ENCODE results near the gene CHCHD10.

The CHCHD10 gene

GRCh38 chr22:23787600-23787896 is 19.8 kb upstream of the CHCHD10 start:
- no peak for FAIRE-seq

- FAIRE-seq, result no peak
These were observed 19.2 kb upstream of the CHCHD10 start, which contains the start of gene SMARCB1 for GRCh38 chr22:23786752-23787599. TSS of gene SMARCB1 (plus strand) at chr22:23786966. CDS start at chr22:23787170, 204 bp downstream.

- no peak for FAIRE-seq
These were observed 18.5 kb upstream of the CHCHD10 start for GRCh38 chr22:23786261-23786710.

- no peak for FAIRE-seq
These were observed 16.5 kb upstream of the CHCHD10 start for GRCh38 chr22:23784215-23784732.

- FAIRE-seq, result no peak
These were observed 15.7 kb upstream of the CHCHD10 start for GRCh38 chr22:23783265-23784150.

- no peak for FAIRE-seq
These were observed 14.9 kb upstream of the CHCHD10 start for GRCh38 chr22:23782703-23783102.

- no peak for FAIRE-seq
These were observed 14.5 kb upstream of the CHCHD10 start for GRCh38 chr22:23782252-23782651.

- no peak for FAIRE-seq
These were observed 13.9 kb upstream of the CHCHD10 start for GRCh38 chr22:23781511-23782183.

GRCh38 chr22:23781065-23781464 is 13.3 kb upstream of the CHCHD10 start:
- FAIRE-seq, result no peak

- FAIRE-seq, result no peak
These were observed 12.5 kb upstream of the CHCHD10 start for GRCh38 chr22:23780146-23780748.

- FAIRE-seq, result no peak
These were observed 12.0 kb upstream of the CHCHD10 start for GRCh38 chr22:23779731-23780130.

GRCh38 chr22:23779083-23779482 is 11.3 kb upstream of the CHCHD10 start:
- FAIRE-seq, result no peak

- no peak for FAIRE-seq
These were observed 10.8 kb upstream of the CHCHD10 start for GRCh38 chr22:23778577-23778900.

GRCh38 chr22:23777776-23778576 is 10.2 kb upstream of the CHCHD10 start:
- no peak for FAIRE-seq

- no peak for FAIRE-seq
These were observed 8.1 kb upstream of the CHCHD10 start for GRCh38 chr22:23775779-23776375.

- FAIRE-seq, result no peak
These were observed 7.2 kb upstream of the CHCHD10 start for GRCh38 chr22:23774922-23775436.

GRCh38 chr22:23774114-23774921 is 6.5 kb upstream of the CHCHD10 start:
- FAIRE-seq, result no peak

GRCh38 chr22:23773483-23774113 is 5.8 kb upstream of the CHCHD10 start:
- no peak for FAIRE-seq

GRCh38 chr22:23772649-23773473 is 5.1 kb upstream of the CHCHD10 start, which contains the start of gene MMP11:
TSS of gene MMP11 (plus strand) at chr22:23772849. CDS start at chr22:23772871, 22 bp downstream.
- FAIRE-seq, result no peak

All from A204.1 (cell line).